Measurements from ENCODE around the gene EIF5B. TPM values are rescaled to one million over a fixed set of nuclear protein-coding genes. Genes with fewer than 3 reads are reported as not detected.
"Not testable (repeated sequence)": the region's sequence is repeated elsewhere in the genome, so short reads cannot be mapped to it uniquely, and the experiment has no call there.

The EIF5B gene
- total and polyA plus RNA-seq, 2 experiments from 2014 or later = 18.3 to 19.1 TPM

DNA sequence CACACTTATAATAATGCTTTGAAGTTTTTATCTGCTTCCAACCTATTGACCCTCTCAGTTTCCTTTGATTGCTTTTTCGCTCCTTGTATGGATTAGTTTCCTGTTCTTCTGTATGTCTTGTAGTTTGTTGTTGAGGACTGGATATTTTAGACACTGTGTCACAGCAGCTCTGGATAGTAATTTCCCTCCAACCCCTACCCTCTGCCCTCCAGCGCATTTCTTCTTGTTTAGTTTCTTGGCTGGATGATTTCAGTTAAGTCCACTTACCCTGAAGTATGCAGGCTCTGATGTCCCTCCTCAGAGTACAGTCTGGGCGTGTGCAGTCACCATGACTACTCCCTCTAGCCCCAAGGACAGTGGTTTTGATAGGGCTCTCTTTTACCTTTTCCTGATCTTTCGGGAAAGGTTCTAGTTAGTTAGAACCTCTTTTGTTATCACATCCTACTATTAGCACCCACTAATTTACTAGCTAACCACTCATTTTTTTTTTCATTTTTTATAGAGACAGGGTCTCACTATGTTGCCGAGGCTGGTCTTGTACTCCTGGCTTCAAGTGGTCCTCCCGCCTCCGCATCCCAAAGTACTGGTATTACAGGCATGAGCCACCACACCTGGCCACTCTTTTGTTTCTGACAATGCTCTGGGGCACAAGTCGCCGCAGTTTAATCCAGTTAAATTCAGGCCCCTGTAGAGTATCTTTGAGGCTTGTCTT, 19.9 kb upstream of the EIF5B start:
- H3K27me3 ChIP-seq = no peaks in the 10 kb centered on the region
- H3K79me2 ChIP-seq = no peaks in the 10 kb centered on the region
- H3K36me3 ChIP-seq (replicated peaks; ENCODE audit: insufficient read depth, low read depth) = no peaks in the 10 kb centered on the region
- H3K4me2 ChIP-seq = no peak overlapping the region
- H4K20me1 ChIP-seq (ENCODE audit: insufficient read depth, poor library complexity, severe bottlenecking) = no peaks in the 10 kb centered on the region
- H3K9me3 ChIP-seq (ENCODE audit: low read depth) = no peaks in the 10 kb centered on the region
- H3K4me1 ChIP-seq (ENCODE audit: insufficient read depth) = no peaks in the 10 kb centered on the region
- H3K9me2 ChIP-seq (replicated peaks; ENCODE audit: insufficient read depth) = no peaks in the 10 kb centered on the region
- H2AFZ ChIP-seq = no peak overlapping the region
- WGBS (ENCODE audit: low lambda C conversion rate, missing lambda C conversion rate) = 98% methylated on average over 9 of the region's 9 CpGs
- DNase-seq (ENCODE audit: low spot score) = no peak
- H3K4me3 ChIP-seq = no peak overlapping the region
- no peak for TF ChIP-seq EZH2 (IDR thresholded peaks at IDR 0.05; ENCODE audit: borderline replicate concordance)
- no peak for TF ChIP-seq EZH2phosphoT487 (IDR thresholded peaks at IDR 0.05; ENCODE audit: low read depth, severe bottlenecking, unreplicated experiment)
- TF ChIP-seq CTCF (IDR thresholded peaks at IDR 0.05; ENCODE audit: poor library complexity) = no peak
- H3K27ac ChIP-seq = no peak overlapping the region

- H3K4me1 ChIP-seq (ENCODE audit: insufficient read depth); H3K4me2 ChIP-seq; H3K4me3 ChIP-seq; H3K9me3 ChIP-seq (ENCODE audit: low read depth); H4K20me1 ChIP-seq (ENCODE audit: insufficient read depth, poor library complexity, severe bottlenecking); H3K36me3 ChIP-seq (replicated peaks; ENCODE audit: insufficient read depth, low read depth); H3K27me3 ChIP-seq; DNase-seq (ENCODE audit: low spot score); H3K9me2 ChIP-seq (replicated peaks; ENCODE audit: insufficient read depth); H3K79me2 ChIP-seq; H2AFZ ChIP-seq; H3K27ac ChIP-seq: not testable (repeated sequence)
- over 99% methylated on average over 7 of the region's 7 CpGs for WGBS (ENCODE audit: low lambda C conversion rate, missing lambda C conversion rate)
Measured at GRCh38 chr2:99317873-99318200, 19.4 kb upstream of the EIF5B start.

DNA sequence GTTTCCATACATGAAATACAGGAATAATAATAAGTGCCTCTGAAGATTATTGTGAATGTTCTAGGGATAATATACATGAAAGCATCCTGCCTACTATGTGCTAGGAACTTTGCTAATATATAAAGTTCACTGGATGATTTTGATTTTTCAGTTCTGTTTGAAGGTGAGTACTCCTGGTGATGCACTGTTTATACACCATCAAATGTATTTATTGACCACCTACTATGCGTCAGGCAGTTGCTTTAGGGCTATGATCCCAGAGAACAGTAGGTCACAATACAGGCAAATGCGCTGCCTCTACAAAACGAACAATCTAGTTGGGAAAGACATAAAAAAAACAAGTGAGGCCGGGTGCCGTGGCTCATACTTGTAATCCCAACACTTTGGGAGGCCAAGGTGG, 11.8 kb upstream of the EIF5B start:
- WGBS (ENCODE audit: low lambda C conversion rate, missing lambda C conversion rate) = 95% methylated on average over 5 of the region's 5 CpGs
- no peaks in the 10 kb centered on the region for H3K4me1 ChIP-seq (ENCODE audit: insufficient read depth)
- H3K27ac ChIP-seq = no peak overlapping the region
- H4K20me1 ChIP-seq (ENCODE audit: insufficient read depth, poor library complexity, severe bottlenecking) = no peaks in the 10 kb centered on the region
- H3K36me3 ChIP-seq (replicated peaks; ENCODE audit: insufficient read depth, low read depth) = no peaks in the 10 kb centered on the region
- no peak overlapping the region for H3K4me2 ChIP-seq
- H3K27me3 ChIP-seq = no peaks in the 10 kb centered on the region
- no peaks in the 10 kb centered on the region for H3K9me2 ChIP-seq (replicated peaks; ENCODE audit: insufficient read depth)
- no peak overlapping the region for H3K4me3 ChIP-seq
- TF ChIP-seq EZH2phosphoT487 (IDR thresholded peaks at IDR 0.05; ENCODE audit: low read depth, severe bottlenecking, unreplicated experiment) = no peak
- TF ChIP-seq CTCF (IDR thresholded peaks at IDR 0.05; ENCODE audit: poor library complexity) = no peak
- no peak for TF ChIP-seq EZH2 (IDR thresholded peaks at IDR 0.05; ENCODE audit: borderline replicate concordance)
- no peaks in the 10 kb centered on the region for H3K9me3 ChIP-seq (ENCODE audit: low read depth)
- DNase-seq (ENCODE audit: low spot score) = no peak
- H3K79me2 ChIP-seq = peaks cover 7% of the 10 kb centered on the region
- H2AFZ ChIP-seq = no peak overlapping the region

DNA sequence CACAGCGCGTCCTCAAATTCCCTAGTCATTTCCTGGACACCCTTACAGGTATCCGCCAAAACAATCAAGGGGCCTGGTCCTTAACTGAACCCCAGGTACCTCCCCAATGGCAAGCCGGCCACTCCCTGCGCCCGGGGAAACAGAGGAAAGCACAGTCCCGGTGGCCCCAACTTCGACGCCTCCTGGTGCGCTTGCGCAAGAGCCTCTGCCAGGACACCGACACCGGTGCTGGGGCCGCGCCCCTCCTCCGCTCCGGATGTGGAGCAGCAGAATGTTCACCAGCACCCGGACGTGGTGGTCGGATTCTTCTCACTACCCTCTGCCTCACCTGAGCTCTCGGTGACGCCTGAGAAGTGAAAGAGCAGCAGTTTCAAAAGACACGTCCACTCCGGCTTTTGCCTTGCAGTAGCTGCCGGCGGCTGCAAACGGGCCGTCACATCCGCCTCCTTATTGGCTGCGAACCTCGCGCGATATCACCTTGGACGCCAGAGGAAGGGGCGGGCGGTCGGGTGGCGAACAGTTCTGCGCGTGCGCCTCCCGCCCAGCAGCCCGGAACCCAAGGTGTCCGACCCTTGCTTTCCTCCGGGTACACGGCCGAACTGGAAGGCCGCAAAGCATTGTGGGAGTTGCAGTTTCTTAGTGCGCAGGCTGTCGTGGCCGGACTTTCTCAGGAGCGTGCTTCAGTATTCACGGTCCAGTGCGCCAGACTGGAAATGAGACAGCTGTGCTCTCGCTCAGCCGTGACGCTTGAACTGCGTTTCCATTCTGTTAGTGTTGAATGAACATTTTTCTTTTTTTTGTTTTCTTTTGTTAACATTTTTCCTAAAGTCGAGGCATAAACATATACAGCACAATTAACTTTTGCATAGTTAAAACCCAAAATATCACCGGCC, 1.0 kb upstream of the EIF5B start, which contains the start of gene TXNDC9:
TSS of gene TXNDC9 (minus strand) at position 423 of the 893 bp plus-strand sequence. CDS start 3,123 bp downstream, outside the sequence.
- peak; percentile 100 for DNase-seq (ENCODE audit: low spot score)
- Histone ChIP-seq H3K9me2 (replicated peaks; ENCODE audit: insufficient read depth) (no peaks in the 10 kb centered on the region), H3K27me3 (no peaks in the 10 kb centered on the region), H3K36me3 (replicated peaks; ENCODE audit: insufficient read depth, low read depth) (no peaks in the 10 kb centered on the region), H2AFZ (peak within 1 kb of the TSS; percentile 93), H3K4me2 (peak within 1 kb of the TSS; percentile 91), H3K4me1 (ENCODE audit: insufficient read depth) (peaks cover 25% of the 10 kb centered on the region), H3K4me3 (peak within 1 kb of the TSS; percentile 60), H3K79me2 (peaks cover 82% of the 10 kb centered on the region), H3K27ac (peak within 1 kb of the TSS; percentile 87), H3K9me3 (ENCODE audit: low read depth) (no peaks in the 10 kb centered on the region), H4K20me1 (ENCODE audit: insufficient read depth, poor library complexity, severe bottlenecking) (peaks cover 21% of the 10 kb centered on the region)
- TF ChIP-seq CTCF (IDR thresholded peaks at IDR 0.05; ENCODE audit: poor library complexity) (no peak), EZH2 (IDR thresholded peaks at IDR 0.05; ENCODE audit: borderline replicate concordance) (no peak), EZH2phosphoT487 (IDR thresholded peaks at IDR 0.05; ENCODE audit: low read depth, severe bottlenecking, unreplicated experiment) (no peak)
- 1% methylated on average over 57 of the region's 60 CpGs for WGBS (ENCODE audit: low lambda C conversion rate, missing lambda C conversion rate)

All from hepatocyte (in vitro differentiated cells).